ENCODE measurements around the gene TPRG1L. TPM values are rescaled to one million over a fixed set of nuclear protein-coding genes. Genes with fewer than 3 reads are reported as not detected.
"Not testable (repeated sequence)": the region's sequence is repeated elsewhere in the genome, so short reads cannot be mapped to it uniquely, and the experiment has no call there.

Gene TPRG1L
- 44.2 and 45.1 TPM in 2 replicates for polyA plus RNA-seq (2011; rRNA removed)
- polyA minus RNA-seq (2011; rRNA and poly(A)+ RNA removed): 31.8 and 36.2 TPM in 2 replicates

DNA sequence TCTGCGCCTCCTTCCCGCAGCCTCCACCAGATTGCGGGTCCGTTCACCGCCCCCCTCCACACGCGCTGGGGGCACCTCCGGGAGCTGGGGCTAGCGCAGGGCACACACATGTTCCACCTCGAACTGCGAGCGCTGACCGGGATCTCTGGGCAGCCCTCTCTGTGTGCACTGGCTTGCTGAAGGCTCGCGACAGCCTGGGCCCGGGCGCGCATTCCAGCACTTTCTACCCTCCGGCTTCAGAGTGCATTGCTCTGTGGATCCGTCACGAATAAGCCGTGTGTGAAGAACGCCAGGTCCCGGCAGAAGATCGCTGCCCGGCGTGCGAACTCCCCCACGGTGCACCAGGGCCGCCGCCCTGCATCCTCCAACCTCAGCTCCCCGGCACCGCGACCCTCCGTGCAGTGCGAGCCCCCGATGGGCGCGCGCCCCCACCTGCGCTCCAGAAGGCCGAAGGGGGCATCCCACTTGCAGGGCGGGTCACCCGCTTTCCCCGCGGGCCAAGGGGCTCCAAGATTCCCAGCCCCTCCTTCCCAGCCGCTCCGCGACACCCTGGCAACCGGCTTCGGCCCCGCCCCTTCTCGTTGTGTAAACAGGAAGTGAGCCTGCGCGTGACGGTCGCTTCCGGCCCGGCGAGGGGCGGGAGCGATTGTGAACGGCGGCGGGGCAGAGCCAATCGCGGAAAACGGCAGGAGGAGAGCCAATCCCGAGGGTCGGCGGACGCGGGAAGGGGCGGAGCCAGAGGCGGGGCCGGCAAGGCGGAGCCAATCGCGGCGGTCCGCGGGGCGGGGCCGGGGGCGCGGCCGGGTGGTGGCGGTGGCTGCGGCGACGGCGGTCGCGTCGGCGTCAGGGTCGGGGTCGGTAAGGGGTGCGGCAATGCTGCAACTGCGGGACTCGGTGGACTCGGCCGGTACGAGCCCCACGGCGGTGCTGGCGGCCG, at the start of gene TPRG1L:
TPRG1L (plus strand) TSS at position 816 of the 937 bp plus-strand sequence; CDS start at position 874, 58 bp downstream.
- TF ChIP-seq, protein P1, sequence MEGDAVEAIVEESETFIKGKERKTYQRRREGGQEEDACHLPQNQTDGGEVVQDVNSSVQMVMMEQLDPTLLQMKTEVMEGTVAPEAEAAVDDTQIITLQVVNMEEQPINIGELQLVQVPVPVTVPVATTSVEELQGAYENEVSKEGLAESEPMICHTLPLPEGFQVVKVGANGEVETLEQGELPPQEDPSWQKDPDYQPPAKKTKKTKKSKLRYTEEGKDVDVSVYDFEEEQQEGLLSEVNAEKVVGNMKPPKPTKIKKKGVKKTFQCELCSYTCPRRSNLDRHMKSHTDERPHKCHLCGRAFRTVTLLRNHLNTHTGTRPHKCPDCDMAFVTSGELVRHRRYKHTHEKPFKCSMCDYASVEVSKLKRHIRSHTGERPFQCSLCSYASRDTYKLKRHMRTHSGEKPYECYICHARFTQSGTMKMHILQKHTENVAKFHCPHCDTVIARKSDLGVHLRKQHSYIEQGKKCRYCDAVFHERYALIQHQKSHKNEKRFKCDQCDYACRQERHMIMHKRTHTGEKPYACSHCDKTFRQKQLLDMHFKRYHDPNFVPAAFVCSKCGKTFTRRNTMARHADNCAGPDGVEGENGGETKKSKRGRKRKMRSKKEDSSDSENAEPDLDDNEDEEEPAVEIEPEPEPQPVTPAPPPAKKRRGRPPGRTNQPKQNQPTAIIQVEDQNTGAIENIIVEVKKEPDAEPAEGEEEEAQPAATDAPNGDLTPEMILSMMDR (IDR thresholded peaks at IDR 0.05; ENCODE audit: low read depth, low read length): no peak
- Histone ChIP-seq H3K27ac (ENCODE audit: low read depth, low read length) (peak within 1 kb of the TSS; percentile 21), H3K27me3 (ENCODE audit: control insufficient read depth, insufficient read depth, low read length) (no peaks in the 10 kb centered on the region), H3K9me3 (ENCODE audit: control insufficient read depth, insufficient read depth, low read length) (no peaks in the 10 kb centered on the region; the same call in 1 of the 2 replicates), H3K4me3 (ENCODE audit: low read depth, low read length) (peak within 1 kb of the TSS; percentile 88)
- POLR2A ChIA-PET: no interaction called here
- CTCF ChIA-PET: interaction anchor here (6.4 kb wide), 1 partner anchor 171 kb away, joined by 64 read pairs; no protein-coding TSS in a partner anchor
- DNase-seq (ENCODE audit: low read depth, low spot score): peak; percentile 84

- peaks cover 14% of the 10 kb centered on the region; the same call in 1 of the 2 replicates for H3K9me3 ChIP-seq (ENCODE audit: control insufficient read depth, insufficient read depth, low read length)
- DNase-seq (ENCODE audit: low read depth, low spot score); POLR2A ChIA-PET; H3K4me3 ChIP-seq (ENCODE audit: low read depth, low read length); H3K27me3 ChIP-seq (ENCODE audit: control insufficient read depth, insufficient read depth, low read length); H3K27ac ChIP-seq (ENCODE audit: low read depth, low read length): not testable (repeated sequence)
- CTCF ChIA-PET: interaction anchor here (1.1 to 2.5 kb wide), 2 partner anchors 45 to 122 kb away, joined by 3 to 10 read pairs; no protein-coding TSS in a partner anchor
Measured at GRCh38 chr1:3575515-3575914, 49.3 kb upstream of the TPRG1L start.

DNA sequence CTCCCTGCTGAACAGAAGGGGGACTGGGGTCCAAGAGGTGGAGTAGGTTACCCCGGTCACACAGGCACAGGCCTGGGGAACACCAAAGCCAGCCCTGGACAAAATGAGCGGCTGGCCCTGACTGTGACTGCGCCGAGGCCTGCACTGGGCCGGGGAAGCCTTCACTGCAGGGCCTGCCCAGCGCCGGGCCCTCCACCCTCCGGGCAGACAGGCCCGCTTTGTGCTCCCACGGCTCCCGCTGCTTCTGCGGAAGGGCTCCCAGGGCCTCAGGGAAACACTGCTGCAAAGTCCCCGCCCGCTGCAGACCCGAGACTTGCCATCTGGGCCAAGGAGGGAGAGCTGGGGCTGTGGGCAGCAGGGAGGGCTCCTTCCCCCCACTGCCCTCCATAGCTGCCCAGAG, 48.8 kb upstream of the TPRG1L start:
- Histone ChIP-seq H3K4me3 (ENCODE audit: low read depth, low read length) (no peak overlapping the region), H3K9me3 (ENCODE audit: control insufficient read depth, insufficient read depth, low read length) (peaks cover 14% of the 10 kb centered on the region; the same call in 1 of the 2 replicates), H3K27me3 (ENCODE audit: control insufficient read depth, insufficient read depth, low read length) (peaks cover 4% of the 10 kb centered on the region), H3K27ac (ENCODE audit: low read depth, low read length) (no peak overlapping the region)
- CTCF ChIA-PET: interaction anchor here (1.1 to 2.5 kb wide), 2 partner anchors 44 to 123 kb away, joined by 3 to 10 read pairs; no protein-coding TSS in a partner anchor
- DNase-seq (ENCODE audit: low read depth, low spot score): no peak
- POLR2A ChIA-PET: no interaction called here
- TF ChIP-seq, protein P1 (IDR thresholded peaks at IDR 0.05; ENCODE audit: low read depth, low read length): no peak

DNA sequence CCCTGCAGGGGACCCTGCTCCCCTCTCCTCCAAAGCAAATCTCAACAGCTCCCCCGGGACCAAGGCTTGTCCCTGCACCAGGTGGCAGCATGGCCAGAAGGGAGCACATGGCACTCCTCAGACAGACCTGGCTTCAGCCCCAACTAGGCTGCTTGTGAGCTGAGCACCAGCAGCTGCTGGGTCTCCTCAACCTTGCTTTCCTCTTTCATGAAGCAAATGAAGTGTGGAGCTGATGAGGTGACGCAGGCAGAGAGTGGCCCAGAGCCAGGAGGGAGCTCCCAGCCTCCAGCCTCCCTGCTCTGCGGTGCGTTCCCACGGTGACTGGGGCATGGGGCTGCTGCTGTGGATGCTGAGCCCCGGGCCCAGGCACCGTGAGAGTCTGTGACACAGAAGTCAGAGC, 47.5 kb upstream of the TPRG1L start:
- POLR2A ChIA-PET: no interaction called here
- TF ChIP-seq, protein P1 (IDR thresholded peaks at IDR 0.05; ENCODE audit: low read depth, low read length): no peak
- CTCF ChIA-PET: interaction anchor here (0.6 to 2.5 kb wide), 3 partner anchors 43 to 1037 kb away, joined by 4 to 10 read pairs (median 6); no protein-coding TSS in a partner anchor
- H3K4me3 ChIP-seq (ENCODE audit: low read depth, low read length): no peak overlapping the region
- H3K27ac ChIP-seq (ENCODE audit: low read depth, low read length): no peak overlapping the region
- H3K9me3 ChIP-seq (ENCODE audit: control insufficient read depth, insufficient read depth, low read length): peaks cover 14% of the 10 kb centered on the region; the same call in 1 of the 2 replicates
- peaks cover 7% of the 10 kb centered on the region for H3K27me3 ChIP-seq (ENCODE audit: control insufficient read depth, insufficient read depth, low read length)
- peak; percentile 34 for DNase-seq (ENCODE audit: low read depth, low spot score)

- H3K27me3 ChIP-seq (ENCODE audit: control insufficient read depth, insufficient read depth, low read length): peaks cover 7% of the 10 kb centered on the region
- TF ChIP-seq, protein P1 (IDR thresholded peaks at IDR 0.05; ENCODE audit: low read depth, low read length): no peak
- CTCF ChIA-PET: interaction anchor here (0.6 to 2.5 kb wide), 2 partner anchors 43 to 1037 kb away, joined by 4 to 10 read pairs; no protein-coding TSS in a partner anchor
Measured at GRCh38 chr1:3577711-3578432, 46.9 kb upstream of the TPRG1L start.

More at GRCh38 chr1:3577711-3578432, 46.9 kb upstream of the TPRG1L start:
- POLR2A ChIA-PET: interaction anchor here (0.7 kb wide), 1 partner anchor 1186 kb away, joined by 3 read pairs; the partner anchor contains the start of genes MORN1 and RER1
- Histone ChIP-seq H3K27ac (ENCODE audit: low read depth, low read length) (no peak overlapping the region), H3K9me3 (ENCODE audit: control insufficient read depth, insufficient read depth, low read length) (peaks cover 14% of the 10 kb centered on the region; the same call in 1 of the 2 replicates), H3K4me3 (ENCODE audit: low read depth, low read length) (no peak overlapping the region)
- no peak for DNase-seq (ENCODE audit: low read depth, low spot score)
